ENCODE measurements around the gene LRRC45. TPM values are rescaled to one million over a fixed set of nuclear protein-coding genes. Genes with fewer than 3 reads are reported as not detected.

Gene LRRC45
- polyA plus RNA-seq, 3 donors = 7.3 to 10.2 (median 8.1) TPM

GRCh38 chr17:82041144-82041814, 18.2 kb downstream of the LRRC45 start:
- WGBS, 3 donors = 79 to 89% (median 83%) methylated on average over 17 of the region's 17 CpGs
- H3K27ac ChIP-seq (ENCODE audit: low read depth, low read length) = no peak overlapping the region

DNA sequence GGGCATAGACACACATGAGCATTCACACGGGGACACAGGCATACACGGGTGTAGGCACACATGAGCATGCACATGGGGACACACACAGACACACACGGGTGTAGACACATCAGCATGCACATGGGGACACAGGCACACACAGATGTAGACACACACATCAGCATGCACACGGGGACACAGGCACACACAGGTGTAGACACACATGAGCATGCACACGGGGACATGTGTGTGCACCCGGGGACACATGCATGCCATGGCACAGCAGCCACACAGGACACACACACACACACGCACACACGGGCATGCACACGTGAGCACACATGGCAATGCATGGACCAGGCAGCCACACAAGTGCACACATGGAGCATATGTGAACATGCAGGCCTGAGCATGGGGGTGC, 19.5 kb downstream of the LRRC45 start:
- WGBS, 3 donors = 85 to 91% (median 88%) methylated on average over 9 of the region's 9 CpGs

GRCh38 chr17:82043507-82043906, 20.4 kb downstream of the LRRC45 start:
- WGBS, 3 donors = 74 to 76% (median 75%) methylated on average over 16 of the region's 16 CpGs
- H3K27ac ChIP-seq (ENCODE audit: low read depth, low read length) = no peak overlapping the region

More for the DNA sequence above, 19.5 kb downstream of the LRRC45 start:
- no peak overlapping the region for H3K27ac ChIP-seq (ENCODE audit: low read depth, low read length)

GRCh38 chr17:82045936-82046484, 22.9 kb downstream of the LRRC45 start:
- WGBS, 3 donors = 75 to 80% (median 75%) methylated on average over 14 of the region's 14 CpGs
- no peak overlapping the region for H3K27ac ChIP-seq (ENCODE audit: low read depth, low read length)

GRCh38 chr17:82046903-82047302, 23.8 kb downstream of the LRRC45 start:
- H3K27ac ChIP-seq (ENCODE audit: low read depth, low read length) = no peak overlapping the region
- WGBS, 3 donors = 88% methylated on average over 21 of the region's 21 CpGs

DNA sequence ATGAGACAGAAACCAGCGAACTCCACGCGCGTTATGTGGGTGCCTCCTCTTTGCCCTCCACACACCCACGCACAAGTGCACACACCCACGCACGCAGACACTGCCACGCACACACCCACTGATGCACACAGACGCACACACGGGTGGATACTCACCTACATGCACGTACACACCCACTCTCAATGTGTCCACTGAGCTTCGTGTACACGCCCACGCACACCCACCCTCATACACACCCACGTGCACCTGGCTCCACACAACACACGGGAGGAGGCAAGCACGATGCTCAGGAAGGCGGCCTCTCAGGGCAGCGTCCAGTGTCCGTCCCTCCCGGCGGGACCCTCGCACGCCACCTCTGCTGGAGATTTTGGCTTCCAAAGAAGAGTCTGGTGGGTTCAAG, 24.3 kb downstream of the LRRC45 start:
- H3K27ac ChIP-seq (ENCODE audit: low read depth, low read length) = no peak overlapping the region
- WGBS, 3 donors = 87 to 90% (median 88%) methylated on average over 24 of the region's 24 CpGs

DNA sequence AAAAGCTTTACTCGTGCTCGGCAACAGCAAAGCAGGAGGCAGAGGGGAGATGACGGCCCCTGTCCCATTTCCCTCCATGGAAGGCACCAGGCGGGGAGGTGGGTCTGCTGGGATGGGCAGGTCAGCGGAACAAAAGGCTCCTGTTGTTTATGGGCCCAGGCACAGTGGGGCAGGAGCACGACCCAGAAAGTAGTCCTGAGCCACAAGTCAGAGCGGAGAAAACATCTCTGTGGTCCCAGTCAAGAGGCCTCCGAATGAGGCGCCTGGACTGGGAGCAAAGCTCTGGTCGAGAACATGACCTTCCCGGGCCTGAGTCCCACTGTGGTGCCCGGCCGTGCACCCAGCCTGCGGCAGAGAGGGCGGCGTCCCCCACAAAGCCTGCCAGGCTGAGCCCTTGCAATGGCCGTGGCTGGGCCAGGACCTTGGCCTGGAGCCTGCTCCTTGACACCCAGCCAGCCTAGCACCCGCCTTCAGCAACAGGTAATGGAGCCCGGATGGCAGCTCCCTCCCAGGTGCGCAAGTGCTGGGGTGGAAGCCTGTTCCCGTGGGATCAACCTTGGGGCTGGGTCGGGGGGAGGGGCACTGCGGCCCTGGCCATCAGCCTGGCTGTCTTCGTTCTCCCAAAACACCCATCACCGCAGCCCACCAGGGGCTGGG, 24.9 kb downstream of the LRRC45 start:
- 87 to 91% (median 89%) methylated on average over 24 to 25 of the region's 25 CpGs for WGBS, 3 donors
- H3K27ac ChIP-seq (ENCODE audit: low read depth, low read length) = no peak overlapping the region

DNA sequence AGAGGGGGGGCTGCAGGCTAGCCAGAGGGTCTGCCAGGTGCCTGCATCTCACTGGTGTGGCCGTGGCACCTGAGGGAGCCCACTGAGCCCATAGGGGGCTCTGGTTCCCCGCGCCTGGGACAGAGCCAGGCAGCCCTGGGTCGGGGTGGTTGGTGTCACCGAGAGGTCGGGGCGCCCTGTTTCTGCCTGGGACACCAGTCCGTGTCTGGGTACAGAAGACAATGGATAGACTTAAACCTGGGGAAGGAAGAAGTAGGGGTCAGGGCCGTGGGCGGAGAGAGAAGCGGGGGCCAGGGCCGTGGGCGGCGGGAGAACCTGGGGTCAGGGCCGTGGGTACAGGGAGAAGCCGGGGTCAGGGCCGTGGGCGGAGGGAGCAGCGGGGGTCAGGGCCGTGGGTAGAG, 25.5 kb downstream of the LRRC45 start:
- no peak overlapping the region for H3K27ac ChIP-seq (ENCODE audit: low read depth, low read length)
- 89 to 96% (median 91%) methylated on average over 15 to 20 of the region's 20 CpGs for WGBS, 3 donors

DNA sequence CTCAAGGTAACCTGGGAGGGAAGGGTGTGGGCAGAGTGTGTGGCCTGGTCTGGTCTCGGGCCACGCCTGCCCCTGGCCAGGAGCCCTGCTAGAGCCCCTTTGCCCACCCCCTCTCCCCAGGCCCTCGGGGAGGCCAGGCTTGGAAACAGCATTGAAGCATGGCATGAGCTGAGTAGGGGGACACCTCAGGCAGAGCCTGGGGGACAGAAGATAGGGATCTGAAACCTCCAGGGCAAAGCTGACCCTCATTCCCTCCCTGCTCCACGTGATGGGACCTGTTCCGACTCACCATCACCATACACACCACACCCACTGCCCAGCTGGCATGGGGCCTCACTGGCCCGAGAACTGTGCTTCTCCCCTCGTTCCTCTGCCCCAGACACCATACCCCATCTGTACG, 26.0 kb downstream of the LRRC45 start:
- WGBS, 3 donors = 87 to 95% (median 90%) methylated on average over 7 to 8 of the region's 8 CpGs
- H3K27ac ChIP-seq (ENCODE audit: low read depth, low read length) = no peak overlapping the region

DNA sequence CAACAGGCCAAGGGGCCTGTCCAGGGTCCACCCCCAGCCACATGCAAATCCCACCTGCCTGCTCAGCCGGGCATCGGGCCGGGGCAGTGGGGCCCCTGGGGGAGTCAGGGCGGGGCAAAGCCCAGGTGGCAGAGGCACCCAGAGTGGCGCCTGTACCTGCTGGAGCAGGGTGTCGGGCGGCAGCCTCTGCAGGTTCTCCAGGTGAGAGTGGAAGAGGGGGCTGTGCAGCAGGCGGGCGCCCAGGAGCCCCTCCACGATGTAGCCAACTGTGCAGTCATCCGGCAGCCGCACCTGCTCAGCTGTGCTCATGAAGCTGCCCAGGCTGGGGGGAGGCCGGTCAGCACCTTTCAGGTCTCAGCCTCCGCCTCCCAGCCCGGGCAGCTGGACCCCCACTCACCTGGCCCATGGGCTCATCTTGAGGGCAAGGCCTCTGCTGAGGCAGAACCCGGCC, 26.4 kb downstream of the LRRC45 start:
- WGBS, 3 donors = 93 to 95% (median 95%) methylated on average over 13 to 16 of the region's 16 CpGs
- no peak overlapping the region for H3K27ac ChIP-seq (ENCODE audit: low read depth, low read length)

GRCh38 chr17:82050152-82050760, 27.2 kb downstream of the LRRC45 start:
- no peak overlapping the region for H3K27ac ChIP-seq (ENCODE audit: low read depth, low read length)
- 81 to 91% (median 87%) methylated on average over 28 of the region's 28 CpGs for WGBS, 3 donors

DNA sequence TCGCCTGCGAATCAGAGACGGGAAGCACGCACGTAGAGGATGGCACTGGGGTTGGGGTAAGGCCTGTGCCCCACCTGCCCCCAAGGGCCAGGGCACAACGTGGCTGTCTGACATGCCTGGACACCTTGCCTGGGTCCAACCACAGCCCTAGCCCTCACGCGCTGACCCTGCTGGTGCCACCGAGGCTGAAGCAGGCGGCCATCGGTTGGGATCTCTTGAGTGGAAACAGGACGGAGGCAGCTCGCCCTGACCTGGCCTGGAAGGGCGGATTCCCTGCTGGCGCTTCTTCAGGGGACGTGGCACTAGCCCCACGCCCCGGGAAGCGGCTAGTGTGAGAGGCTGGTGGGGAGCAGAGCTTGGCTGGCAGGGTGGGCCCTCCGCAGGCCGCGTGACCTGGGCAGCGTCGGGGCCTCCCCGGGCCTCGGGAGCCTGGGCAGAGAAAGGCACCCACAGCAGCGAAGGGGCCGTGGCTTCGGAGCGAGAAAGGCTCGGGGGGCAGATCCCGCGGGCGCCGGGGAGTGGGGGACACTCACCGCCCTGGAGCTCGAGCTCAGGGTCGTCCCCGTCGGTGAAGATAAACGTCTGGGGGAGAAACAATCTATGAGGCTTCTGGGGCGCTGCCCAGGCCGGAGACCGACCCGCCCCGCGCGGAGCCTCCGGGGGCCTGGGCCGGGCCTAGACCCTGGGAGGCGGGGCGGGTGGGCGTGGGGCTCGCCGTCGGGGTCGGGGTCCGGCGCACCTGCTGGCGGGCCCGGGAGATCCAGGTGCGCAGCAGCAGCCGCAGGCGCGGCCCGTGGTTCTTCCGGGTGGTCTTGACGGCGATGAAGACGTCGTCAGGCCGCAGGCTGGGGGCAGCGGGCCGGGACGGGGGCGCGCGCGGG, 27.9 kb downstream of the LRRC45 start:
- WGBS, 3 donors = 15 to 22% (median 15%) methylated on average over 42 to 79 of the region's 79 CpGs
- H3K27ac ChIP-seq (ENCODE audit: low read depth, low read length) = no peak overlapping the region

DNA sequence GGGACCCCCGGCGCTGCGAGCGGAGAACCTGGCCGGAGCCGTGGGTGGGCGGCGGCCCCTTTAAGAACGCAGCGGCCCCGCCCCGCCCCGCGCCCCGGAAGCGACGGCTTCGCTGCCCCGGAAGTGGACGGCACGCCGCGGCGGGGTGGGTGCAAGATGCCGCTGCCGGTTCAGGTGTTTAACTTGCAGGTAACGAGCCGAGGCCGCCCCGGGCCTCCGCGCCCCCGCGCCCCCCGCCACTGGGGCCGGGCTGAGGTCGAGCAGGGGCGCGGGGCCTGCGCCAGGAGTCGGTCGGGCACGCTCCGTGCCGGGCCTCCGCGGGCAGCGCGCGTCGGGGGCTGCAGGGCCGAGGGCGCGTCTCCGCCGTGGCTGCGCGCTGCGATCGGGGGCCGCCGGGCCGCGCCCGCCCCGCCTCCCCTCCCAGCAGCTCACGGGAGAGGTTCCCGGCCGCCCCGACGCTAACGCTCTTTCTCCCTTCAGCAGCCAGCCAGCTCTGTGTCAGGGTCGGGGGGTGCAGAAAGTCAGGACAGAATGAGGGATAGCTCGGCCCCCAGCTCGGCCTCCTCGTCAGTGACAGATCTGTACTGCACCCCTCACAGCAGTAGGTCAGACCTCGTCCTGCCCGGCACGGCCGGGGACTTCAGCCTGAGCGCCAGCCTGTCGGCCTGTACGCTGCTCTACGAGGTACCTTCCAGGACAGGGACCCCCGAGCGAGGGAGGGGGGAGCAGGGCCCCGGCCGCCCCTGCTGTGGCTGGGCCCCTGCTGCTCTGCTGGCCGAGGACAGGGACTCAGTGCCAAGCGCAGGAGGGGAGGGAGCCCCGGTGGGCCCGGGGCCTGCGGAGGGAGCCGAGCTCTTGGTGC, 28.9 kb downstream of the LRRC45 start, which contains the start of the genes GPS1 and RFNG:
GPS1 (plus strand) TSS at position 123 of the 862 bp plus-strand sequence; CDS start at position 157, 34 bp downstream.
RFNG (minus strand) TSS at position 36 of the 862 bp plus-strand sequence. CDS start 45 bp downstream, outside the sequence.
- 0 to 1% (median 1%) methylated on average over 56 to 93 of the region's 94 CpGs for WGBS, 3 donors

DNA sequence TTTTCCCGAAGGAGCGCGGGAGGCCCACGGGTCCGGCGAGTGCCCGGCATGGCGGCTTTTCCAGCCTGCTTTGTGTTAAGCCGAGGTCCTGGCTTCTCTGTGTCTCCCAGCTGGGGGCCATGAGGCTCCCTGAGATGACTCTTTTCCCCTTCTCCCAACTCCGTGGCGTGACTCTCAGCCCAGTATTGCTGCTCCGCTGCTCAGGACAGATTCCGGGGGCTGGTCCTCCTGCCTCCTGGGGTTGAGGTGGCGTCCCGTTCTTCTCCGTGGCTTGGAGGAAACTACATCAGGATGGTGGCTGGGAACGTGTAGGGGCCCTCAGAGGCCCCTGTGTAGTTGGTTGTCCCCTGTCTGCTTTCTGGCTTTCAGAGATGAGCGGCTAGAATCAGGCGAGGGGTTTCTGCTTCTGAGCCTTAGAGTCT, 29.5 kb downstream of the LRRC45 start:
- 14 to 30% (median 28%) methylated on average over 19 of the region's 19 CpGs for WGBS, 3 donors
- H3K27ac ChIP-seq (ENCODE audit: low read depth, low read length) = no peak overlapping the region

More for the DNA sequence above, 28.9 kb downstream of the LRRC45 start, which contains the start of the genes GPS1 and RFNG:
- no peak within 1 kb of the TSS for H3K27ac ChIP-seq (ENCODE audit: low read depth, low read length)

- no peak overlapping the region for H3K27ac ChIP-seq (ENCODE audit: low read depth, low read length)
- WGBS, 3 donors = 83 to 91% (median 90%) methylated on average over 19 of the region's 19 CpGs
These were observed 30.0 kb downstream of the LRRC45 start for GRCh38 chr17:82053130-82053529.

GRCh38 chr17:82053556-82054263, 30.6 kb downstream of the LRRC45 start:
- WGBS, 3 donors = 92 to 94% (median 93%) methylated on average over 28 of the region's 28 CpGs
- no peak overlapping the region for H3K27ac ChIP-seq (ENCODE audit: low read depth, low read length)
